Measurements from ENCODE around the gene B3GALNT2.

Gene B3GALNT2

GRCh38 chr1:235408503-235408960, 95.7 kb downstream of the B3GALNT2 start:
- DNase-seq, result no peak

GRCh38 chr1:235407419-235407818, 96.8 kb downstream of the B3GALNT2 start:
- no peak for DNase-seq

- no peak for DNase-seq
Observed at GRCh38 chr1:235404190-235404589, 100.1 kb downstream of the B3GALNT2 start.

GRCh38 chr1:235403593-235403992, 100.7 kb downstream of the B3GALNT2 start:
- no peak for DNase-seq

- DNase-seq, result no peak
Observed at GRCh38 chr1:235402457-235403200, 101.6 kb downstream of the B3GALNT2 start.

GRCh38 chr1:235401251-235401650, 103.0 kb downstream of the B3GALNT2 start:
- DNase-seq, result no peak
